Memory B cell (primary cell): ENCODE results near the gene PPP3CA.

Experiments
- ATAC-seq: fragments of 150-1000 bp; cut with Tn5 transposase; 2 replicates; pipeline ENCODE4 v1.10.0; 2021; ENCODE audit warnings: low read depth, mild to moderate bottlenecking, moderate library complexity
- DNase-seq, 2 donors: peaks; one replicate each; pipeline ENCODE4 v3.0.0; 2022; ENCODE audit warnings: low spot score in 2 of 2
- H3K27ac Mint-ChIP-seq: one replicate; pipeline ENCODE4 v1.8.0; 2022; ENCODE audit warnings: mild to moderate bottlenecking, moderate library complexity, mixed read lengths
- H3K27me3 Mint-ChIP-seq: one replicate; pipeline ENCODE4 v1.8.0; 2022; ENCODE audit warnings: mixed read lengths
- H3K36me3 Mint-ChIP-seq: one replicate; pipeline ENCODE4 v1.8.0; 2022; ENCODE audit warnings: mild to moderate bottlenecking, mixed read lengths
- H3K4me1 Mint-ChIP-seq: one replicate; pipeline ENCODE4 v1.8.0; 2022; ENCODE audit warnings: mixed read lengths
- H3K4me3 Mint-ChIP-seq: one replicate; pipeline ENCODE4 v1.8.0; 2022; ENCODE audit warnings: mild to moderate bottlenecking, moderate library complexity, mixed read lengths
- H3K9me3 Mint-ChIP-seq: one replicate; pipeline ENCODE4 v1.8.0; 2022; ENCODE audit warnings: mixed read lengths

Gene PPP3CA

GRCh38 chr4:100977274-100977673, 370.1 kb downstream of the PPP3CA start:
- ATAC-seq (no peak), DNase-seq (no peak)
- Mint-ChIP-seq H3K27ac (no peak overlapping the region), H3K27me3 (no peaks in the 10 kb centered on the region), H3K4me1 (no peaks in the 10 kb centered on the region), H3K9me3 (no peaks in the 10 kb centered on the region), H3K36me3 (no peaks in the 10 kb centered on the region), H3K4me3 (no peak overlapping the region)
